ENCODE measurements around the gene CCDC33.

The CCDC33 gene

DNA sequence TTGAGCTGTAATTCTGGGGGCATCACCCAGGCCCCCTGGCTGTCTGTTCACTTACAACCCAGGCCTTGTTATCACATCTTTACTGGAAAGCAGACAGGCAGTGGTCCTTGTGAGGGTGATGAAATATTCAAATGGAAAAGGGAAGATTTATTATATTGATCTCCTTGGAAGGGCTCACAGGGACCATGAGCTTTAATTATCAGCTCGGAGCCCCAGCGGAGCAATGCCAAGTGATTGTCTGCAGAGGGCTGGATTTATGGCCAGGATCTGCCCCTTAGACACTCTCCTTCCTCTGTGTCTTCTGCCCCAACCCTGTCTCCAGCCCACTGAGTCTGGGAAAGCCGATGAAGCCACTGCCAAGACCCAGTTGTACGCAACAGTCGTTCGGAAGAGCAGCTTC lies 31.9 kb downstream of the CCDC33 start:
- Histone ChIP-seq H3K27me3 (replicated peaks; ENCODE audit: control insufficient read depth, insufficient read depth, low read length, poor library complexity, severe bottlenecking) (no peaks in the 10 kb centered on the region), H3K27ac (ENCODE audit: insufficient read depth, low read length, poor library complexity, severe bottlenecking) (no peak overlapping the region), H3K4me1 (ENCODE audit: control insufficient read depth, insufficient read depth, low read length, poor library complexity, severe bottlenecking) (no peaks in the 10 kb centered on the region), H3K4me3 (ENCODE audit: insufficient read depth, low read depth, low read length, poor library complexity, severe bottlenecking) (no peak overlapping the region), H3K36me3 (ENCODE audit: control insufficient read depth, insufficient read depth, low read length) (no peaks in the 10 kb centered on the region), H3K9me3 (ENCODE audit: control insufficient read depth, low read length) (no peaks in the 10 kb centered on the region)
- DNase-seq = no peak

DNA sequence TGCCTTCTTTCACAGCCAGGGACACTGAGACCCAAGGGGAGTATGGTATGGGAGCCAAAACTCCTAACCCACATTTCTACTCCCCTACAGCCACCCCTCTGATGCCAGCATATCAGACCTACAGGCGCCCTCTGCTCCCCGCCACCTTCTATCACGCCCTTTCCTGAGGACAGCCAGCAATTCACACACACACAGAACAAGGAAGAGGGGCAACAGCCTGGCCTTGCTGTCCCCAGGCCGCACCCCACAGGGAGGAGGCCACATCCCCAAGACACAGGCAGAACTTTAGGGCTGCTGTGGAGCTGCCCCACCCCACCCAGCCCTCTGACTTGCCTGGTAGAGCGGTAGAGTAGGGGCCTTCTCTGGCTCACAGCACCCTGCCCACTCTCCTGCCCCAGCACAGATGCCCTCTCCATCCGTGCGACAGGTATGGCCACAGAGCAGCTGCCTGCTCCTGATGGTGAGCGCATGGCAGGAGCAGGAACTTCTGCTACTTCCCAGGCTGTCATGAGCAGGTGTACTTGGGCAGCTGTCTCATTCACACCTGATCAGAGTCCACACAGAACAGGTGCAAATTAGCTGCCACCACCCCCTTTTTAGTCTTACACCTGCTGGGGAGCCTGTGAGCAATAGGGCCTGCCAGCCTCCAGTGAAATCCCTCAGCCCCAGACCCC lies 33.4 kb downstream of the CCDC33 start:
- H3K27me3 ChIP-seq (replicated peaks; ENCODE audit: control insufficient read depth, insufficient read depth, low read length, poor library complexity, severe bottlenecking) = no peaks in the 10 kb centered on the region

GRCh38 chr15:74270155-74270554 lies 34.0 kb downstream of the CCDC33 start:
- Histone ChIP-seq H3K36me3 (ENCODE audit: control insufficient read depth, insufficient read depth, low read length) (no peaks in the 10 kb centered on the region), H3K4me1 (ENCODE audit: control insufficient read depth, insufficient read depth, low read length, poor library complexity, severe bottlenecking) (no peaks in the 10 kb centered on the region), H3K27ac (ENCODE audit: insufficient read depth, low read length, poor library complexity, severe bottlenecking) (no peak overlapping the region), H3K4me3 (ENCODE audit: insufficient read depth, low read depth, low read length, poor library complexity, severe bottlenecking) (no peak overlapping the region), H3K27me3 (replicated peaks; ENCODE audit: control insufficient read depth, insufficient read depth, low read length, poor library complexity, severe bottlenecking) (no peaks in the 10 kb centered on the region), H3K9me3 (ENCODE audit: control insufficient read depth, low read length) (no peaks in the 10 kb centered on the region)
- DNase-seq = no peak

More for the DNA sequence above, 33.4 kb downstream of the CCDC33 start:
- H3K9me3 ChIP-seq (ENCODE audit: control insufficient read depth, low read length) = no peaks in the 10 kb centered on the region
- H3K36me3 ChIP-seq (ENCODE audit: control insufficient read depth, insufficient read depth, low read length) = no peaks in the 10 kb centered on the region
- H3K4me1 ChIP-seq (ENCODE audit: control insufficient read depth, insufficient read depth, low read length, poor library complexity, severe bottlenecking) = no peaks in the 10 kb centered on the region
- H3K4me3 ChIP-seq (ENCODE audit: insufficient read depth, low read depth, low read length, poor library complexity, severe bottlenecking) = no peak overlapping the region
- no peak for DNase-seq
- H3K27ac ChIP-seq (ENCODE audit: insufficient read depth, low read length, poor library complexity, severe bottlenecking) = no peak overlapping the region

DNA sequence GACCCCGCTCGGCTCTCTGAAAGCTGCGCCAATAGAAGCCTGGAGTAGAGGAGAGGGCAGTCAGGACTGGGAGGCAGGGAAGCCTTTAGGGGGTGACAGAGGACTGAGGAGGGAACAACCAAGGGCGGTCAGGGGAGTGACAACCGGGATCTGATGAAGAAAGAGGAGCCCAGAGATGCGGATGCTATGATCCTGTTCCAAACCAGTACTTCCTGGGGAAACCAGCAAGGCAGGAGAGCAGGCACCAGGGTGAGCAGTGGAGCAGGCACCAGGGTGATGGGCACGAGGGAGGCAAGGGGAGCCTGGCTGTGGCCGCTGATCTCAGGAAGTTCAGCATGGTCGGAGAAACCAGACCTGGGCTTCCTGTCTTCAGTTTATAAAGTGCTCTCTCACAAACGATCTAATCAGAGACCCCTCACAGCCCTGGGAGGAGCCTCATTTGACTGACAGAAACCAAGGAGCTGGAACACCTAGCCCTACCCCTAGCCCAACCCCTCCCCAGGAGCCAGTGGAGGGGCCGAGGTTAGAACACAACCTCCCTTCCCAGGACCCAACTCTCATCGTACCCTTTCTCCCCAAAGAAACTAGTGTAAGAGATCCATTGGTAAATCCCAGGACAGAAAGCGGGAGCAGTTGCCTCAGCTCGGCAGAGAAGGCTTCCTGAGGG lies 34.9 kb downstream of the CCDC33 start:
- Histone ChIP-seq H3K27ac (ENCODE audit: insufficient read depth, low read length, poor library complexity, severe bottlenecking) (no peak overlapping the region), H3K36me3 (ENCODE audit: control insufficient read depth, insufficient read depth, low read length) (no peaks in the 10 kb centered on the region), H3K27me3 (replicated peaks; ENCODE audit: control insufficient read depth, insufficient read depth, low read length, poor library complexity, severe bottlenecking) (no peaks in the 10 kb centered on the region), H3K4me1 (ENCODE audit: control insufficient read depth, insufficient read depth, low read length, poor library complexity, severe bottlenecking) (no peaks in the 10 kb centered on the region), H3K9me3 (ENCODE audit: control insufficient read depth, low read length) (no peaks in the 10 kb centered on the region), H3K4me3 (ENCODE audit: insufficient read depth, low read depth, low read length, poor library complexity, severe bottlenecking) (no peak overlapping the region)
- no peak for DNase-seq

DNA sequence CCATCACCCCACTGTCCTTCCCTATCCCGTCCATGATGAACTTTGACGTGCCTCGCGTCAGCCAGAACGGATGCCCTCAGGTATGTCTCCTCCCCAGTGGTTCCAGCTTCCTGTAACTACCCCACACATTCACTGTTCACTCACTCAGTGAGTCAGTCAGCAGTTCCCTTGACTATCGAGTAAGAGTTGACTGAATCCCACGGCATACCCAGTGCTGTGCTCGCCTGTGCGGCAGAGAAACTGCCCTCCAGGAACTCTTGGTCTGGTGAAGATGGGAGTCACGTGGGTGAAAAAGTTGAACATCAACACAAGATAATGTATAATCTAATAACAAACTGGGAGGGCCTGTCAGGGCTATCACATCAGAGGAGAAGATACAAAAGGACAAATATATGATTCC lies 36.7 kb downstream of the CCDC33 start:
- no peak for DNase-seq
- H3K36me3 ChIP-seq (ENCODE audit: control insufficient read depth, insufficient read depth, low read length) = no peaks in the 10 kb centered on the region
- H3K4me1 ChIP-seq (ENCODE audit: control insufficient read depth, insufficient read depth, low read length, poor library complexity, severe bottlenecking) = no peaks in the 10 kb centered on the region
- H3K4me3 ChIP-seq (ENCODE audit: insufficient read depth, low read depth, low read length, poor library complexity, severe bottlenecking) = no peak overlapping the region
- no peaks in the 10 kb centered on the region for H3K9me3 ChIP-seq (ENCODE audit: control insufficient read depth, low read length)
- no peaks in the 10 kb centered on the region for H3K27me3 ChIP-seq (replicated peaks; ENCODE audit: control insufficient read depth, insufficient read depth, low read length, poor library complexity, severe bottlenecking)
- no peak overlapping the region for H3K27ac ChIP-seq (ENCODE audit: insufficient read depth, low read length, poor library complexity, severe bottlenecking)

DNA sequence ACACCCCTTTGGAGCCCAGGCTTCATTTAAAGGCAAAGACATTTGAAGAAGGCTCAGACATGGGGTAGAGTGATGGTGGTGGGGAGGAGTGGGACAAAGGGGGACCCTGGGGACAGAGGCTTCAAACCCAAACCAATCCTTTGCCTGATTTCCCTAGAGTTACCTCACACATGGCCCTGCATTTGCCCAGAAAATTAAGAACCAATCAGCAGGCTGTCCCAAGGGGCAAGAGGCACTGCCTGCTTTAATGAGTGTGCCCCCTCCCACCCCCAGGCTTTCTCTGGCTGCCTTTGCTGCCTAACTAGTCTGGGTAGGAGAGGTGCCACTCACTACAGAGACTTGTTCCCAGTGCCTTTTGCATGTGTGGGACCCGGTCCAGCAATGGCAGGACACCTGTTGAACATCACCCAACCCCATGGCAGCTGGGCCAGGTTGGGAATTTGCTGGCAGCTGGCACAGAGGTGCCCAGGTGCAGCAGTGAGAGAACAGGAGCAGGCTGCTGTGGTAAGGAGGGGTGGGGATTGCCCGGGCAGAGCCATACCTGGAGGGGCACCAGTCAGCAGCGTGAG lies 38.4 kb downstream of the CCDC33 start:
- H3K4me3 ChIP-seq (ENCODE audit: insufficient read depth, low read depth, low read length, poor library complexity, severe bottlenecking) = no peak overlapping the region
- no peak overlapping the region for H3K27ac ChIP-seq (ENCODE audit: insufficient read depth, low read length, poor library complexity, severe bottlenecking)
- no peaks in the 10 kb centered on the region for H3K4me1 ChIP-seq (ENCODE audit: control insufficient read depth, insufficient read depth, low read length, poor library complexity, severe bottlenecking)
- no peak for DNase-seq
- H3K27me3 ChIP-seq (replicated peaks; ENCODE audit: control insufficient read depth, insufficient read depth, low read length, poor library complexity, severe bottlenecking) = no peaks in the 10 kb centered on the region
- no peaks in the 10 kb centered on the region for H3K36me3 ChIP-seq (ENCODE audit: control insufficient read depth, insufficient read depth, low read length)
- no peaks in the 10 kb centered on the region for H3K9me3 ChIP-seq (ENCODE audit: control insufficient read depth, low read length)

DNA sequence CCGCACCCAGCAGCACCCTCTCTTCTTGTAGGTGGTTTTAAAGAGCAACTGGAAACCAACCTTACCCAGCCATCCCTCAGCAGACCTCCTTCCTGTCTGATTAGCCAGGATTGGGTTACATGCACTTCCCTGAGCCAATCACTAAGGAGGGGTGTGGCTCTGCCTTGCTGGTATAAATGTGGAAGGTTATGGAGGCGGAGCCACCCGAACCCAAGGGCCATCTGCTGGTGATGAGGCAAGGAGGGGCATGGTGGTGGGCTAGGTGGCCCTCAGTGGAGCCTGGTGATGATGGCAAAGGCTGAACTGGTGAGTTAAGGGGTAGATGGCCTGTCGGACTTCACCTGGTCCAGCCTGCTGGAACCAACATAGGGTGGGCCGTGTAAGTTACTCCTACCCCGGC lies 39.8 kb downstream of the CCDC33 start:
- H3K4me3 ChIP-seq (ENCODE audit: insufficient read depth, low read depth, low read length, poor library complexity, severe bottlenecking) = no peak overlapping the region
- no peak overlapping the region for H3K27ac ChIP-seq (ENCODE audit: insufficient read depth, low read length, poor library complexity, severe bottlenecking)
- no peaks in the 10 kb centered on the region for H3K36me3 ChIP-seq (ENCODE audit: control insufficient read depth, insufficient read depth, low read length)
- H3K4me1 ChIP-seq (ENCODE audit: control insufficient read depth, insufficient read depth, low read length, poor library complexity, severe bottlenecking) = no peaks in the 10 kb centered on the region
- H3K27me3 ChIP-seq (replicated peaks; ENCODE audit: control insufficient read depth, insufficient read depth, low read length, poor library complexity, severe bottlenecking) = no peaks in the 10 kb centered on the region
- H3K9me3 ChIP-seq (ENCODE audit: control insufficient read depth, low read length) = no peaks in the 10 kb centered on the region
- no peak for DNase-seq

GRCh38 chr15:74276560-74276959 lies 40.4 kb downstream of the CCDC33 start:
- Histone ChIP-seq H3K9me3 (ENCODE audit: control insufficient read depth, low read length) (no peaks in the 10 kb centered on the region), H3K36me3 (ENCODE audit: control insufficient read depth, insufficient read depth, low read length) (no peaks in the 10 kb centered on the region), H3K27me3 (replicated peaks; ENCODE audit: control insufficient read depth, insufficient read depth, low read length, poor library complexity, severe bottlenecking) (no peaks in the 10 kb centered on the region), H3K27ac (ENCODE audit: insufficient read depth, low read length, poor library complexity, severe bottlenecking) (no peak overlapping the region), H3K4me1 (ENCODE audit: control insufficient read depth, insufficient read depth, low read length, poor library complexity, severe bottlenecking) (no peaks in the 10 kb centered on the region), H3K4me3 (ENCODE audit: insufficient read depth, low read depth, low read length, poor library complexity, severe bottlenecking) (no peak overlapping the region)
- DNase-seq = no peak

GRCh38 chr15:74277242-74277810 lies 41.2 kb downstream of the CCDC33 start:
- no peak for DNase-seq
- no peak overlapping the region for H3K27ac ChIP-seq (ENCODE audit: insufficient read depth, low read length, poor library complexity, severe bottlenecking)
- no peaks in the 10 kb centered on the region for H3K9me3 ChIP-seq (ENCODE audit: control insufficient read depth, low read length)
- no peaks in the 10 kb centered on the region for H3K27me3 ChIP-seq (replicated peaks; ENCODE audit: control insufficient read depth, insufficient read depth, low read length, poor library complexity, severe bottlenecking)
- H3K36me3 ChIP-seq (ENCODE audit: control insufficient read depth, insufficient read depth, low read length) = no peaks in the 10 kb centered on the region
- H3K4me1 ChIP-seq (ENCODE audit: control insufficient read depth, insufficient read depth, low read length, poor library complexity, severe bottlenecking) = no peaks in the 10 kb centered on the region
- H3K4me3 ChIP-seq (ENCODE audit: insufficient read depth, low read depth, low read length, poor library complexity, severe bottlenecking) = no peak overlapping the region

- H3K4me1 ChIP-seq (ENCODE audit: control insufficient read depth, insufficient read depth, low read length, poor library complexity, severe bottlenecking) = no peaks in the 10 kb centered on the region
- H3K27me3 ChIP-seq (replicated peaks; ENCODE audit: control insufficient read depth, insufficient read depth, low read length, poor library complexity, severe bottlenecking) = no peaks in the 10 kb centered on the region
- H3K36me3 ChIP-seq (ENCODE audit: control insufficient read depth, insufficient read depth, low read length) = no peaks in the 10 kb centered on the region
- DNase-seq = no peak
- H3K27ac ChIP-seq (ENCODE audit: insufficient read depth, low read length, poor library complexity, severe bottlenecking) = no peak overlapping the region
- no peaks in the 10 kb centered on the region for H3K9me3 ChIP-seq (ENCODE audit: control insufficient read depth, low read length)
- no peak overlapping the region for H3K4me3 ChIP-seq (ENCODE audit: insufficient read depth, low read depth, low read length, poor library complexity, severe bottlenecking)
Observed at GRCh38 chr15:74278207-74278606, 42.1 kb downstream of the CCDC33 start.
